Daoy (cell line): ENCODE results near the gene CCDC110. TPM values are rescaled to one million over a fixed set of nuclear protein-coding genes. Genes with fewer than 3 reads are reported as not detected.
"Not testable (repeated sequence)": the region's sequence is repeated elsewhere in the genome, so short reads cannot be mapped to it uniquely, and the experiment has no call there.

Experiments
- DNase-seq: peaks from one replicate; pipeline ENCODE4 v3.0.0-alpha.2; 2015; ENCODE audit warnings: low read depth
- total RNA-seq: library from RNA; depleted of rRNA; stranded (reverse); fragments of >200 nt; shearing (Covaris generic); gene quantifications from 2 replicates; pipeline ENCODE4 v1.2.3, GENCODE V29; 2014; rRNA removed

Gene CCDC110
- total RNA-seq = 0.06 TPM in 1 of 2 replicates, not detected in the other

DNA sequence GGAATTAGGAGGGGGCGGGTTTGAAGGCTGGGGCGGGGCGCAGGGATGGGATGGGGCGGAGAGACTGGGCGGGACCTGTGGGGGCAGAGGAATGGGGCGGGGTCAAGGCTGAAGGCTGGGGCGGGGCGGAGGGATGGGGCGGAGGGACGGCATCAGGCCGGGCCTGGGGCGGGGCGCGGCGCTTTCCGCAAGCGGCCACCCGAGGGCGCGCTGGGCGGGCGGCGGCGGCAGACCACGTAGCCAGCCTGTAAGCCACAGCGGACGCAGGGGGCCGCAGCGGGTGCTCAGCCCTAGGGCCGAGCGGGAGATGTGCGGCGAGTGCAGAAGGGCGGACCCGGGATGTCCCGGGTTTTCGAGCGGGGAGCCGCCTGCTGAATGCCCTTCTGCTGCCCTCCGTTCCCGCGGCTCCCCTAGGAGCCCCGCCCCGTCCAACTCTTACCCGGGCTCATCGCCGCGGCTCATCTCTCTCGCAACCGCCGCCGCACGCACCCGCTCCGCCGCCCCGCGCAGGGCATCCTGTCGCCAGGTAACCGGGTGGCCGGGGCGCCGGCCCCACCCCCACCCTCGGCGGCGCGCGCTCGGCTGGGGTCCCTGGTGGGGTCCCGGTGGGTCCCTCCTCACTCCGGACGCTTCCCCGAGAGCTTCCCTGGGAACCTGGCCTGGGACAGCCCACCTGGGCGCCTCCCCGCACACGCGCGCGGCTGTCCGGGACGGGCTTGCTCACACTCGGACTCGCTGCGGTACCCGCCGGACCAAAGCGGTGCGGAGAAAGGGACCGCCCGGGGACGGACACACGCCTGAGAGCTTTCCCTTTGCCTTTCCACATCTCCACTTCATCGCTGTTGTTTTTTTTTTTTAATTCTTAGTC lies at the start of gene CCDC110:
CCDC110 (minus strand) TSS at position 499 of the 868 bp plus-strand sequence; CDS start at position 449, 50 bp downstream.
- peak; percentile 86 for DNase-seq

DNA sequence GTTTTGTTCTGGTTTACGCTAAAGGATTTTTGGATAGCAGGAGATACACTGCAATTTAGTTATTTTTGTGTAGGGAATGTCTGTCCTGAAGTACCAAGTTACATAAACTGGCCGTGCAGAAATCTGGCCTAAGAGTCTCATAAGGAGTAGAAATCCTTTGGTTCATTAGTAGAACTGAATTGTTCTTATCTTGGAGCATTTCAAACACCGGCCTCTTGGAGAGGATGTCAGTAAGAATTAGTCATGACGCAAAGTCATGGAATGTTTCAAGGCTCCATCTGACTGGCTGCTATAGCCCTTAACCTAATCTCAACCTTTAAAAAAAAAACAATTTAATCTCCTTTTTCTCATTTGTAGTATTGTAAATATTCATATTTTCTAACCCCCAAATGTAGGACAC lies 48.6 kb upstream of the CCDC110 start:
- DNase-seq = no peak

DNA sequence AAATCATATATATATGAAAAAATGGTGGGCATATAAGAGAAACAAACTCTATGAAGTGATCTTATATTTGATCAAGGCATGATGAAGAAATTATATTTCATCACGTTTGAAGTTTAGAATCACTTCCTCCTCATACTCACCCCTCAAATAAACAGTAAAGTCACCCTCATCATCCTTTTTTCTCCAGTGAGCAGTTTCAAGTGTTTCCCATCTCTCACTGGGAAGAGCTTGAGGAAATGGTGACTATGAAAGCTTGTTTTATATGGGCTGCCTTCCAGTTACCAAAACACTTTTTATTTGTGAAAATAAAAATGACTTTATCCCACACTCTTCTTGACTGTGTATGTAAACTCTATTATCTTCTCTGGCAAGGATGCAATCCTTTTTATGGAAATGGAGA lies 47.0 kb upstream of the CCDC110 start:
- no peak for DNase-seq

DNA sequence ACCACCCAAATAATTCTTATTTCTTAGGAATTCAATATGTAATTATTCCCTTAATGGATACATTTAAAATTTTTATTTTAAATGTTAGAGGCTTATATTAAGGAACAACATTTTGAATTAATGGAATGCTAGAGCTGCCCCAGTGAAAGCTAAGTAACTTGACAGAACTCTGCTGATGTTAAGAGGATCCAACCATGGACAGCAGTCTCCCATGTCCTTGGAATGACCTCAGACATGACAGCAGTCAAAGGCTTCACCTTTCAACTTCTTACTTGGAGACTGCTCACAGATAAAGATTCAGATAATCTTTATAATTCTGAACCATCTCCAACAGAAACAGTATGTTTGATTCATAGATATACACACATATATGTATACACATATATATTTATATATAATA lies 46.5 kb upstream of the CCDC110 start:
- DNase-seq = no peak

DNA sequence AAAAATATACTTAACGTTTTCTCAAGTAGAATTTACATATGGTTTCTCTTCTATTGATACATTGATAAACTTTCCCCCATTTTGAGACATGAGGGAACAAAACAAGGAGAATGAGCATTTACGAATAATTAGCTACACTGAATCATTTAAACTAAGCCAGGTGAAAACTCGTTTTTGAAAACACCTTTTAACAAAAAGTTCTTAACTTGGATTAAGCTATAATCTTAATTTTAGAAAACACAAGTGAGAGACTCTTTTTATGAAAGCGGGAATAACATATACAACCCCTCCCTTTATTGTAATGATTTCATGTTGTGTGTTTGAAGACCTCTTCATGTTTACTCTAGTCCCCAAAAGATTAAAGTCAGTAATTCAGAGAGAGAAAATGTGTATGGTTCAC lies 43.7 kb upstream of the CCDC110 start:
- no peak for DNase-seq

DNA sequence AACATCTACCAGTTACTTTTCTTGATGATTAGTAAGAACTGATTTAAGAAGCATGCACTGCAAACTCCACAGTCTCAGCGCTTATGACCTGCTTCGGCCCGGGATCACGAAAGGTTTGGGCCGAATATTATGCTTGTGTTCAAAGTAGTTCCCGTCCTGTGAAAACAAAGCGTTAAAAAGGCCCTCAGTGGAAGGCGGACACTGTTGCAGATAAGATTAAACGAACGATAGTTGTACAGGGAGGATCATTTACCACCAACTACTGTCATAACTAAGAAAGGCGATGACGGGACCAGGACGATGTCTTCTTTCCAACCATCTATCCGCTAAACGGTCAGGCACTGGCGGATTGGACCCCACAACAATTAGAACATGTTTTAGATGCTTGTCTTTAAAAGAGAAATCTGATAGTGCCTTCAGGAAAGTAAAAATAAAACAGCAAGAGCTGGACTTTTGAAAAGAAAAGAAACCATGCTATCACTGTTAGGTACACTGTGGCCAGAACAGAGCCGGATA lies 42.7 kb upstream of the CCDC110 start:
- DNase-seq = no peak

DNA sequence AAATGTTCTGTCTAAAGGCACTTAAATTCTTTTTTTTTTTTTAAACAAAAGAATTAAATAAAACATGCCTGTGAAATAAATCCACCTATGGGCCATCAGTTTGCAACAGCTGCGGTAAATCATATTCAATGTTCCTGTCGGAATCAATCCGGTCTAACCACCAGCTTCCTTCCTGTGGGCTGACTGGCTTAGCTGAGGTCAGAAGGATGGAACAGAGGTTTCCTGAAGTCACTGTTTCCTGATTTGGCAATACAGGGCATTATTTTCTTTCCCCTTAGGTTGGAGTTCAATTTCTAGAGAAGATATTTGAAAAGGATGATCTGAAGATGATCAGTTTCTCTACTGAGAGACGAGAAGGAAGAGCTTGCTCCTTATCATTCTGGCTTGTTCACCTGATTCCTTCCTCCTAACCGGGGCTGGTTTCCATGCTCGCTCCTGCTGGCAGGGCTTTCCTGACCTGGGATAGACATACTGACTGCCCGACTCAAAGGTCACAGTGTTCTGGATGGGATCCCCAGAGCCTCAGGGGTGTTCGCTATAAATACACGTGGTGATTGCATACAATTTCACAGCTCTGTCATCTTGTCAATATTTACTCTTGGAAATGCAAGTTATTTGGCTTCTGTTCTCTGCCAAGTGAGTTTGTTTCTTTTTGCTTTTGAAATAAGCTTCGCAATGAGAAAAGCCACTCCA lies 42.1 kb upstream of the CCDC110 start:
- no peak for DNase-seq

DNA sequence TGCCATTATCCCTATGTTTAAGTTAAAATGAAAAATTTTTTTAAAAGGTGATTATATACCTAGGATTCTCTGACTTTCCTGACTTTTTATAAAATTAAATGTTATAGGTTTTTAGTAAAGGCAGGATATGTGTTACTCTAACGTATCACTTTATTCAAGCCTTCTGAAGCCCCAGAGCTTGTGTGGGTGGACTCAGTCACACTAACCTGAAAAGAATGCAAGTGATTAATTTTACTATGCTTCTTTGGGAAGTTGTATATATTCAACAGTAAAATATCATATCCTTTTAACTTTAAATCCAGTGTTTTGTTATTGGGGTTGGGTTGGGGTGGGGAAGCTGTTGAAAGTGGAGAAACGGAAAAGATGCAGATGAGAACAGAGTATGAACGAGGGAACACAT lies 41.0 kb upstream of the CCDC110 start:
- no peak for DNase-seq

DNA sequence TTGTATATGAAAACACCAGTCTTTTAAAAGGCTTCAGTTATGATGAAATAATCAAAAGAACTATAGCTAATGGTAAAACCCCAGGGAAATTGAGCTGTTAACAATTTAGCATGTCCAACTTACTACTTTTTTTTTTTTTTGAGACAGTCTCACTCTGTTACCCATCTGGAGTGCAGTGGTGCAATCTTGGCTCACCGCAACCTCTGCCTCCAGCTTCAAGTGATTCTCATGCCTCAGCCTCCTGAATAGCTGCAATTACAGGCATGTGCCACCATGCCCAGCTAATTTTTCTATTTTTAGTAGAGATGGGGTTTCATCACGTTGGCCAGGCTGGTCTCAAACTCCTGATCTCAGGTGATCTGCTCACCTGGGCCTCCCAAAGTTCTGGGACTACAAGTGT lies 39.7 kb upstream of the CCDC110 start:
- DNase-seq = not testable (repeated sequence)

DNA sequence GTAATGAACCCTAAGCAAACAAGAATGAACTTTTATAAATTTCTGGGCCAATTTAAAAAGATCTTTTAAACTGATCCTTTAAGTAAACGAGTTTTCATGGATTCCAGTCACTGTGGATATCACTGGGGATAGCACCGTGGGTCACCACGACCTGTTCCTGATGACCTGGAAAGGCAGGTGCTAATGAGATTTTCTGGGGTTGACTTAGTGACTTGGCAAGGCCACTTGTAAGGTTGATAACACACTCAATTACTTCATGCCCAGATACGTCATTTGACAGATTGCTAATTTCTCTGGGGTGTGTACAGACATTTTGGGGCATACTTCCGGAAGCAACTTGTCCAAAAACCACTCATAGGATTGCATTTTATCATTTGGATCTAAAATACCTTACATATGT lies 39.3 kb upstream of the CCDC110 start:
- DNase-seq = no peak

DNA sequence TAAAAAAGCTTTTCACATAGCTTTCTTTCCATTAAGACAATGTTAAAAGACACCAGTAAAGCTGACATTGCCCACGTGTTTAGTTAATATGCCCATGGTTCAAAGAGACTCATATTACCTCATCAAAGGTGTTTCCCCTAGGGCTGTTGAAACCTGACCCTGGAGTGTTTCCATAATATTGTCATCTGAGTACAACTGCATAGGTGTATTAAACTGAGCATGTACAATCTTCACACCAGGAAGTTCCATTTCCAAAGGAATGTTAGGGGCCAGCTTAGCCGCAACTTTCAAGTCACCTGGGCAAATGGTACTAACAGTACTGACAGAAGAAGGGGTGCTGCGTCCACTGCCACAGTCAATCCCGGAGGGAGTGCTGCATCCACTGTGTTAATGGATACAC lies 36.6 kb upstream of the CCDC110 start:
- no peak for DNase-seq

DNA sequence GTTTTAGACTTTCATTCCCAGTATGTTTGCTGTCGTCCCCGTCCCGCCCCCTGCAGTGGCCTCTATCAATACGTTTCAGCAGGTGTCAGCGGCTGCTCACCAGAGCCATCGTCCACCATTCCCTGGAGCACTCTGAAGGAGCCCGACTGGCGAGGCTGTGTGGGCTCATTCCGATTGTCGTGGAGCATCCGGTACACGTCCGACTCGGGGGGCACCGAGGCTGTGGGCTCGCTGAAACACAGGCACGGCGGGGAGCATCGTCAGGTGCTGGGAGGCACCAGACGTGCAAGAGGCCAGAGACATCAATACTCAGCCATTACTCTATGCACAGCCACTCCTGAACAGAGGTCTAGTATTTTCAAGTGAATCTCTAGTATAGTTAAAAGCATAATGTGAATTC lies 34.9 kb upstream of the CCDC110 start:
- no peak for DNase-seq

DNA sequence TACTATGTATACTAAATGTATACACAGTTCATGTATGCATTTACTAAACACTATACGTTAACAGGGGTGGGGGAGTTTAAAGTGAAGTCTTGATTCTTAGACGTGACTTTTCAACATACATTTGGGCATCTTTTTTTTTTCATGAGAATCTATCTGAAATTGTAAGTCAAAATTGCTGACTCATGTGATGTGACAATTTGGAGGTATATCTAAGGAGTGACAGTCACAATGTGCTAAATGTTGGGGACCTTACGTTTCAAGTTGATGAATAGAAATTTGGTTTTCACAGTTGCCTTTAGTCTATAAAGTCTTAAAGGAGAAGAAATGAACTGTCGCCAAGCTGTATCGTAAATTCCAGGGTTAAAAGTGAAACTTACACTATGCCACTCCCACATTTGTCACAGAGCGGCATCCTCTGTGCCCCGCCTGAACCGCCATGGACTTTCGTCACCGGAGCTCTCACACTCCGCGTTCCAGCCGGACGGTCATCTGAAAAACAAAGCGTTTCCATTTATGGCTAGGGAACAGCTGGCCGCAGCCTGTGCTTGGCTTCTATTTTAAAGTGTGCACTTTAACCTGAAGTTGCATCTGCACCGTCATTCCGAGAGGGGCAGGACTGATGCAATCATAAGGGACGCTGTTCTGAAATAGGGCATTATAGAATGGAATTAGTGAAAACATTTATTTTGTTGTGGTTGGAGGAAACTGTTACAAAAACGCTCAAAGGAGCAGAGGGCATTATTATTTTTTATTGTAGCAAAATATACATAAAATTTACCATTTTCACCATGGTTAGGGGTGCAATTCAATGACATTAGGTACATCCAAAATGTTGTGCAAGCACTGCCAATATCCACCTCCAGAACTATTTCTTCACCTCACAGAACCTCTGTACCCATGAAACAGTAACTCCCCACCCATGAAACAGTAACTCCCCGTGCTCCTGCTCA lies 32.8 kb upstream of the CCDC110 start:
- DNase-seq = no peak

DNA sequence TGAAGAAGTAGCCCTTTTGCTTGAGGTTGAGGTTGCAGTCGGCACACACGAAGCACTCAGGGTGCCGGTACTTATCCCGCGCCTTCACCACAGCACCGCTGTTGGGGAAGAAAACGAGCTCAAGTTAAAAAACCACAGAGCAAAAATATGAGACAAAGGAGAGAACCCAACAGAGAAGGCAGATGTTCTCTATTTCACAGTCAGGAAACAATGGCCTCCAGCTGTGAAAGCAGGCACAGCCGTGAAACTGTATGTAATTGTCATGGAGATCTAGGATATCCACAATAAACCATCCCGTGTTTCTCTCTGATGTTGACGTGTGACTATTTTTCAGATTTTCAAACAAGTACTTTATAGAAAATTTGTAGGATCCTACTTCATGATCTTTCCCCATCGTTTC lies 30.9 kb upstream of the CCDC110 start:
- DNase-seq = no peak

DNA sequence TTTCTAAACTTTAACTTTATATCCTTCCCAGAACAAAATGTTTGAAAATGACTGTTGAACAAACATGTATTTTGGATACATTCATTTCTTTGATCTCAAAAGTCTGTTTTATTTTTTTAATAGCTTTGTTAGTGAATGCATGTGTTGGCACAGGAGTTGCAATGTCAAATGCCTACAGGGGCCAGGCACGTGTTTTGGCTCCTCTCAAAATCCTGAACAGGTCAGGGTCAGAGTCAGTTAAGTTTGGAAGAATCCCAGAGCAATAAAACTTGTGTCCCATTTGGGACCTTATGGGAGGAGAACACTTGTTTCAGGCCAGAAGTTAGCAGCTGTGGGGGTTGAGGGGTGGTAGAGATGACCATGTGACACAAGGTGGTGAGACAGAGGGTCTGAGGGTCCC lies 29.0 kb upstream of the CCDC110 start:
- no peak for DNase-seq

DNA sequence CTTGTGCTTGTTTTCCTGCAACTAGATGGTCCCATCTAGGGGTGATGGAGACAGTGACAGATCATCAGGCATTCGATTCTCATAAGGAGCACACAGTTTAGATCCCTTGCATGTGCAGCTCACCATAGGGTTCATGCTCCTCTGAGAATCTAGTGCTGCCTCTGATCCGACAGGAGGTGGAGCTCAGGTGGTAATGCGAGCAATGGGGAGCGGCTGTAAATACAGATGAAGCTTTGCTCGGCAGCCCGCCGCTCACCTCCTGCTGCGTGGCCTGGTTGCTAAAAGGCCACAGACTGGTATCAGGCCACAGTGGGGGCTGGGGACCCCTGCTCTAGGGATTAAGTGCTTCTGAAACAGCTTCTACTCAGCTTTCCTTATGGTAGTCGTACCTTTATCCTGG lies 28.5 kb upstream of the CCDC110 start:
- no peak for DNase-seq

DNA sequence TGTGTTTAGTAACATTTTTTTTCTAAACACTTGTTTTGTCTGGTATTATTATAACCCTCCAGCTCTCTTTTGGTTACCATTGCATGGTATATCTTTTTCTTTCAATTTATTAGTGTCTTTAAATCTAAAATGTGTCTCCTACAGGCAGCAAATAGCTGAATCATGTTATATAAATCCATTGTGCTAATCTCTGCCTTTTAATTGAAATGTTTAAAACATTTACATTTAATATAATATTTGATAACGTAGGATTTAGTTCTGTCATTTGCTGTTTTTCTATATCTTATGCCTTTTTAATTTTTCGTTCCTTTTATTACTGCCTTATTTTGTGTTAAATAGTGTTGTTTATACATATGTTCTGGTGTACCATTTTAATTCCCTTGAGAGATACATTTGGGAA lies 17.1 kb upstream of the CCDC110 start:
- no peak for DNase-seq

DNA sequence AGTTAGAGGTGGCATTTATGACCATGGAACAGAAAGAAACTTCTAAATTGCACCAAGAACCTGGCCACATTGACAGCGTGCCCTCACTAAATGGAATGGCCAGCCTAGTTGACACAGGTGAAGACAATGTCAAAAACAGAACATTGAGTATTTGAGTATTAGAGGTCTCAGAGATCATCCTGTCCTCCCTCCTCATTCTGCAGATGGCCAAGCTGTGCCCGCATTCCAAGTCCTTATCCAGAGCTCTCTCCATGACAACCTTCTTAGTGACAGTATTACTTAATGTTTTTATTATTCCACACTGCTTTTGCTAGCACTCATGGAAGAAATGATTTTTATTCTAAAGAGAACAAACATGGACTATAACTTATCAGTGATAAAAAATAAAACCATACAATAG lies 9.9 kb upstream of the CCDC110 start:
- DNase-seq = no peak

DNA sequence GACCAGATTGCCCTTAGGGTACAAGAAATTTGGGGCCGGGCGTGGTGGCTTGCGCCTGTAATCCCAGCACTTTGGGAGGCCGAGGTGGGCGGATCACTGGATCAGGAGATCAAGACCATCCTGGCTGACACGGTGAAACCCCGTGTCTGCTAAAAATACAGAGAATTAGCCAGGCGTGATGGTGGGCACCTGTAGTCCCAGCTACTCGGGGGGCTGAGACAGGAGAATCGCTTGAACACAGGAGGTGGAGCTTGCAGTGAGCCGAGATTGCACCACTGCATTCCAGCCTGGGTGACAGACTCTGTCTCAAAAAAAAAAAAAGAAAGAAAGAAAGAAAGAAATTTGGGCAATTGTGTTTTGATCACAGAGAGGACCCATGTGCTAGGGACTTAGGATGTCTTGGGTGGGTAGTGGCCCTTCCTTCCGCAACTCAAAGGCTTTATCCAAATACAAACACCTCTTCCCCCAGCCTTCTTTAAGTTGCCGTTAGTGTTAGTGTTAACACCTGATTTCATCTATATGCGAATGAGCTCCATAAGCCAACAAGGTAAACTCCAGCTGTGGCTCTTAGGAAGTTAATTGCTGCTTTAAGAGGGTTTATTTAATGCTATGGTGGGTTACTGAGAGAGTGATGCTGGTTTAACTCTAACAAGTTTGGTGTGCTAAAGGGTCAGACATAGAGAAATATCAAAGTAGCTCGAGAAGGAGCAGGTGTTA lies 8.6 kb upstream of the CCDC110 start:
- no peak for DNase-seq

DNA sequence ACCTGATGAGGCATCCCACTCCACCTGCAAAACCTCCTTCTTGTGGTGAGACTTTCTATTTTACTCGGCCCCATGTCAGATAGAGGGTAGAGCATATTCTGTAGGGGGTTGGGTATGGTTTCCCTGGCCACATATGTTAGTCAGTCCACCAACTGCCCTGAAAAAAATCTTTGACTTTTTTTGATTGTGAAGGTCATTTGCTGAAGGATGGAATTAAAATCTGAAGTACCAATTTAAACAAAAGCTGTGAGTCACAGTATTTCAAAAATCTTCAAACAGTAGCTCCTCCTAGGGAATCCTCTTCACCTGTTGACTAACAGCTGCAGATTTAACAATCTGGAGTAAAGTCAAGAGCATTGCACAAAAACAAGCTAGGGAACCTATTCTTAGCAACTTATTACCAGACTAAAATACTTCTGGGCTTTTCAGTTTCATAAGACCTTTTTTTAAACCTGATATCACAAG lies 8.0 kb upstream of the CCDC110 start:
- no peak for DNase-seq

DNA sequence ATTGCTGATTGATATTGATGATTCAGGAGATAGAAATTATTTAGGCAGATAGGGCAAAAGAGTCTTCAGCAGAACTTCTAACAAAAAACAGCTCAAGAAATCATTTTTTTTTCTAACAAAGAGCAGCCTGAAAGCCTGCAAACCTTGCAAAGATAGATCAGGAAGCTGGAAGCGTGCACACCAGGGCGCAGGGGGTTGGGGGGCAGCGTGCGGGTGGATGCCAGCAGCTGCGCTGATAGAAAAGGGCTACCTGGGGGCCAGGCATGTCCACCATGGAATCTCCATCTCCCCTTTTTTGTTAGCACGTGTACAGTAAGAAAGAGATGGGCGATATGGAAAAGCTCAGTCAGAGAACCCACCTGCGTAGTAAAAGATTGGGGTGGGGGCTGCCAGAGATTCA lies 1.7 kb upstream of the CCDC110 start:
- no peak for DNase-seq
